Stimulated activated CD8-positive, alpha-beta memory T cell treated with anti-CD3 and anti-CD28 coated beads, Interleukin-7, amount 100 ng/mL, for 48 hours (primary cell): Measurements from ENCODE around the gene DLGAP4.
A peak's percentile ranks its signal among the peaks of the same experiment; 100 is the strongest.
"Not testable (repeated sequence)": the region's sequence is repeated elsewhere in the genome, so short reads cannot be mapped to it uniquely, and the experiment has no call there.

Experiments used
- DNase-seq, 2 donors: peaks; one replicate each; pipeline ENCODE4 v3.0.0-alpha.2; 2020; ENCODE audit warnings: low read depth in 1 of 2; ENCODE audit errors: extremely low read depth in 1 of 2

The DLGAP4 gene

DNA sequence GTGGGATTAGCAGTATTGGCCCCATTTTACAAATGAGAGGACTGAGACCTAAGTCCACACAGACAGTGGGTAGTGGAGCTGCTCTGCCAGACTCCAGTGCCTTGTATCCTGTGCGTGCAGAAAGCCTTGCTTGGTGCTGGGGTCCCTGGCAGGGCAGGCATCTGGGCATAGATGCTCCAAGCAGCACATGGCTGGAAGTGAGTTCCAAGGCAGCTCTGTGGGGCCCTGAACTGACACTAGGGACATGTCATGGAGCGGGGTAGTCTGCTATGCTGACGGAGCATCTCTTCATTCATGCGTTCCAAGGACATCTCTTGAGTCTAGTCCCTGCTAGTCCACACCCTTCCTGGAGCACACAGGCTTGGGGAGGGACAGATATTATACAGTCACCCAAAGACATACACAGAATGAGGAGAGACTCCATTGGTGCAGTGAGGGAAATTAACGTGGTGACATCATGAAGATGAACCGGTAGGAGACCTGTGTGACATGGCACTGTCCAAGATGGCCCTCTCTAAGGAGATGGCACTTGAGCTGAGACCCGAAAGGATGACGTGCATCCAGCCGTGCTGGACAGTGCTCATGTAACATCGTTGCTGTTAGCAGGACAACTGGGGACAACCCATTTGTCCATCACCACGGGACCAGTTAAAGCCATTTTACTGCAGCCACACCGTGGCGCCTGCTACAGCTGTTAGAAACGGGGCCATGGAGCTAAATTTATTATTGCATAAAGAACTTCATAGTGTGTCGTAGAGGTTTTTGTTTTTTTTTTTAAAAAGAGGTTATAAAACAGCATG is 65.1 kb downstream of the DLGAP4 start:
- DNase-seq, result no peak

GRCh38 chr20:36372666-36373065 is 66.5 kb downstream of the DLGAP4 start:
- no peak for DNase-seq

- no peak for DNase-seq
Observed at GRCh38 chr20:36373089-36373488, 67.0 kb downstream of the DLGAP4 start.

DNA sequence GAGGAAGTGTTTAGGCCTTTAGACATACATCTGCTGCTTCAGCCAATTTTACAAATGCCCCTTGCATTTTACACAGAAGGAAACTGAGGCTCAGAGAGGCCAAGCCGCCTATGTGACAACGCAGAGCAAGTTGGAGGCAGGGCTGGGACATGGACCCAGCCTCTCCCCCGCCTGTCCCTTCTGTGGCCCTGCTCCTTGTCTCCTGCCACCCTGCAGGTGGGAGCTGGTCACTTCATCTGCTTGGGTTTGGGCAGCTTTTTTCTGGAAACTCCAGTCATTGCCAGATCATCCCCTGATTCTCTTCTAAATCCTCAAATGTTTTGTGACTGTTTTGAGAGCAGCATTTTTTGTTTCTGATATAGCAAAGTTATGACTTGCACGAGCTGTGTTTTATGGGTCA is 68.9 kb downstream of the DLGAP4 start:
- DNase-seq, result no peak

GRCh38 chr20:36377348-36378326 is 71.5 kb downstream of the DLGAP4 start:
- DNase-seq, result no peak

DNA sequence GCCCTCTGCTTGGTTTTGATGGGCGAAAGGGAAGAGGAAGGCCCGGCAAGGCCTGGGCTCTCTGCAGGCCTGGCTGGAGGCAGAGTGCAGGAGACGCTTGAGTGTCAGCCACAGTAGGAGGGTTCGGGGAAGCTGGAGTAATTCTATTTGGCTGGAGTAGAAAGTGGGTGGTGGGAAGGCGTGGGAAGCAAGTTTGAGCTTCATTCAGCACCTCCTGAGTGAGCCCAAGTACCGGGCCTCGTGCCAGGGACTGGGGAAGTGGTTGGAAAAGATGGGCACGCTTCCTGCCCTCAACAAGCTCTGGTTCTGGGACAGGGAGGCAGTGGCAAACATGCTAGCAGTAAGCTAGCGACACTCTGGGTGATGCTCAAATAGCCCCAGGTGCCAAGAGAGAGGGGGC is 72.5 kb downstream of the DLGAP4 start:
- no peak for DNase-seq

DNA sequence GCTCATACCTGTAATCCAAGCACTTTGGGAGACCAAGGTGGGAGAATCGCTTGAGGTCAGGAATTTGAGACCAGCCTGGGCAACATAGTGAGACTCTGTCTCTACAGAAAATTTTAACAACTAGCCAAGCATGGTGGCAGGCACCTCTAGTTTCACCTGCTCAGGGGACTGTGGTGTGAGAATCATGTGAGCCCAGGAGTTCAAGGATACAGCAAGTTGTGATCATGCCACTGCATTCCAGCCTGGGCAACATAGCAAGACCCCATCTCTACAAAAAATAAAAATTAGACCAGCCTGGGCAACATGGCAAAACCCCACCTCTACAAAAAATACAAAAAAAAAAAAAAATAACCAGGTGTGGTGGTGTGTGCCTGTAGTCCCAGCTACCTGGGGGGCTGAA is 73.8 kb downstream of the DLGAP4 start:
- DNase-seq, result not testable (repeated sequence)

GRCh38 chr20:36384022-36384619 is 78.0 kb downstream of the DLGAP4 start:
- DNase-seq, result peak in 1 of 2 donors; percentile 10

DNA sequence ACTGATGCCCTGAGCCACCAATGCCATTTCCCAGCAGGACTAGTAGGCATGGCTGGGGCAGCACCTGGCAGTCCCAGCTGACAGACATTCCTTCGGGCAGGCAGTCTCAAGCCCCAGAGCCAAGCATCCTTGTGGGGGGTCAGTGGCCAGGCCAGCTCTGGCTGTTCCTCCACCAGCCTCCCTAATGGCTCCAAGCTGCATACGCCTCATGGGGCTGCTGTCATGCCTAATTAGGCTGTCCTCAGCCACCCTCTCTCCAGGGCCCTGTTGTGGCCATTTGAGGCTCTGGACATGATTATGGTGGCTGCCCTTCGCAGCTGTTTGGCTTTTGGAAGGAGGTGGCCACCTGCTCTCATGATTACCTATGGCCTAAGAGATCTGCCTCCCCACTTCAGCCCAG is 79.4 kb downstream of the DLGAP4 start:
- no peak for DNase-seq

DNA sequence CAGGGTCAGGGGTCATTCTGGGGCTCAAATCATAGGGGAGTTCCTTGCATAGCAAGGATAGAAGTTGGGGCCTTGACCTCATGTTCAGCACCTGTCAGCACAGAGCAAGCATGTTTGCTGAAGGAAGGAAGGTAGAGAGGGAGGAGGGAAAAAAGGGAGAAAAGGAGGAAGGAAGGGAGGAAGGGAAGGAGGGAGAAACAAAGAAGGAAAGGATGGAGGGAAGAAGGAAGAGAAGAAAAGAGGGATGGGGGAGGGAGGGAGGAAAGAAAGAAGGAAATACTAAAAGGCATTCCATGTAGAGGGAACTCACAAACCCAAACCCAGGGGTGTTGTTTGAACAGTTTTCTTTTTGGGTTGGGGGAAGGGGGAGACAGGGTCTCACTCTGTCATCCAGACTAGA is 80.1 kb downstream of the DLGAP4 start:
- no peak for DNase-seq

DNA sequence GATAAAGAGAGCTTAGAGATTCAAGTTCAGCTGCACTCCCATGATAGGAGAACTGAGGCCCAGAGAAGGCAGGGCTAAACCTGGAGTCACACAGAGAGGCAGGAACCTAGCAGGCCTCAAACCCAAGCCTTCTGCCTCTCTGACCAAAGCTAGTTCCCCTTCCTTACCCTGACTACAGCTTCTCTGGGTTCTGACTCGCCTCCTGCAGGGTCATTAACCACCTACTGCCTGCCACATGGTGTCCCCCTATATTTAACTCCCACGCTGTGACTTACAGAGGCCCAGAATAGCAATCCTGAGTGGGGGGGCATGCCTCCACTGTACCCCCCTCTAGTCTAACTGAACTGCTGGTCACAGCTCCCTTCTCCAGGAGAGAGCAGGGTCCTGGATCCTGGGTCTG is 84.1 kb downstream of the DLGAP4 start:
- no peak for DNase-seq

- DNase-seq, result no peak
Observed at GRCh38 chr20:36390719-36391415, 84.7 kb downstream of the DLGAP4 start.

- DNase-seq, result no peak
Observed at GRCh38 chr20:36391456-36391855, 85.3 kb downstream of the DLGAP4 start.

- DNase-seq, result no peak
Observed at GRCh38 chr20:36391955-36392354, 85.8 kb downstream of the DLGAP4 start.

DNA sequence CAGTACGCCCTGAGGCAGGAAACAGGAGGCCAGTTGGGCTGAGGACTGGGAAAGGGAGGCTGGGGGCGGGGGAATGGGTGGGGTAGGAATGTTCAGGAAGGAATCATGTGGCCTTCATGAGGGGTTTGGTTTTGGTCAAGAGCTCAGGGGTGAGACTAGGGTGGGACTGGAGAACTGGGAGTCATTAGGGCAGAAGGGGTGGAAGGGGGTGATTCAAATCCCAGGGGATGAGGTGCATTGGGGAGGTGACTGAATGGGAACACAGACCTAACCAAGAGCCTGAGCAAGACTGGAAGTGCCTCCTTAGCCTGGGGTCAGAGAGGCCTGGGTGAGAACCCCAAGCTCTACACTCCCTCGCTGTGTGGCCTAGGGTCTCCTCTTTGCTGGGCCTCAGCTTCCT is 86.8 kb downstream of the DLGAP4 start:
- DNase-seq, result no peak

GRCh38 chr20:36394340-36394965 is 88.3 kb downstream of the DLGAP4 start:
- no peak for DNase-seq

GRCh38 chr20:36396340-36396739 is 90.2 kb downstream of the DLGAP4 start:
- no peak for DNase-seq

- no peak for DNase-seq
Observed at GRCh38 chr20:36396847-36397630, 90.9 kb downstream of the DLGAP4 start.

- DNase-seq, result no peak
Observed at GRCh38 chr20:36398515-36398914, 92.4 kb downstream of the DLGAP4 start.
